Motor neuron (in vitro differentiated cells): ENCODE results near the gene TMEM231. TPM values are rescaled to one million over a fixed set of nuclear protein-coding genes. Genes with fewer than 3 reads are reported as not detected.
A peak's percentile ranks its signal among the peaks of the same experiment; 100 is the strongest.

ENCODE experiments used
- ATAC-seq, 8 experiments: fragments of 200-7000 bp; cut with Tn5 transposase; replicated peaks in 6 of 8; 2 replicates each; pipeline ENCODE4 v1.8.0; 2021; ENCODE audit warnings: mild to moderate bottlenecking in 8 of 8, moderate library complexity in 8 of 8
- H3K27ac ChIP-seq, 2 donors: fragments of 250-450 bp; sonication (Bioruptor Pico); 2 replicates each; pipeline ENCODE4 v1.9.0; 2021; ENCODE audit warnings: antibody characterized with exemption in 2 of 2, mild to moderate bottlenecking in 2 of 2, moderate library complexity in 1 of 2
- H3K4me1 ChIP-seq, 2 donors: fragments of 250-450 bp; sonication (Bioruptor Pico); replicated peaks in 1 of 2; 2 replicates each; pipeline ENCODE4 v1.6.1; 2021; ENCODE audit warnings: antibody characterized with exemption in 2 of 2, mild to moderate bottlenecking in 2 of 2, moderate library complexity in 1 of 2
- H3K4me3 ChIP-seq, 5 donors: fragments of 250-450 bp; sonication (Bioruptor Pico); 2 replicates each; pipeline ENCODE4 v1.9.0; 2021; ENCODE audit warnings: antibody characterized with exemption in 5 of 5, mild to moderate bottlenecking in 5 of 5, moderate library complexity in 4 of 5
- WGBS, 10 experiments: fragments of 450-650 bp; shearing (Covaris generic); methylation state at CpG; one replicate each; pipeline ENCODE4 v1.0.0; 2022; 5-methylcytosine and 5-hydroxymethylcytosine counted together
- in situ Hi-C, 9 experiments: fragments of 400-800 bp; cut with MboI; loops; one replicate each; pipeline ENCODE4 v1.15.0; 2021; ENCODE audit warnings: low sequenced_read_pairs in 9 of 9, low pct_unique_long_range_greater_than_20kb in 2 of 9; ENCODE audit not compliant: unreplicated experiment in 9 of 9
- total RNA-seq, 8 experiments: library from RNA; unstranded; fragments of 300-600 nt; gene quantifications; 2 replicates each; pipeline versions ENCODE4 v1.2.3 to v1.2.4, GENCODE V29; 2022

TMEM231 gene
- total RNA-seq, 8 experiments from 2014 or later = 7.8 to 66.5 (median 12.7) TPM

DNA sequence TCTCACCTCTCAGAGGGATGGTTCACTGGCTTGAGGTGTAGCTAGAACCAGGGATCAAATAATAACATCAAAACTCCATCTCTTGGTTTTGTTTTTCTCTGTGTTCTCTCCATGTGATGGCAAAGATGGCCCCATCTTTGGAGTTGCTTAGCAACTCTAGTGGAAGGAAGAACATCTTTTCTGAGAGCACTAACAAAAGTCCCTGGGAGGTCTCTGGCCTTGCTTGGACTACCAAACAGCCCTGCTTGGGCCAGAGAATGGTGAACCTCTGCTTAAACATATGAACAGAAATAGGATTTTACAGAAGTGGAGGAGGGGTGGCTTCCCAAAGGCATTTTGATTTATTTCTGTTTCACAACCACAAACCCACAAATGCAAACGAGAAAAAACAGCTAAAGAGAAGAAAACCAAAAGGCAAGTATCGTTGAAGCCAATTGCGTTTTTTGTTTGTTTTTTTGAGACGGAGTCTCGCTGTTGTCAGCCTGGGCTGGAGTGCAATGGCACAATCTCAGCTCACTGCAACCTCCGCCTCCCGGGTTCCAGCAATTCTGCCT is 23.3 kb upstream of the TMEM231 start:
- WGBS, 10 experiments = 14 to 100% (median 80%) methylated on average over 1 to 7 of the region's 7 CpGs

DNA sequence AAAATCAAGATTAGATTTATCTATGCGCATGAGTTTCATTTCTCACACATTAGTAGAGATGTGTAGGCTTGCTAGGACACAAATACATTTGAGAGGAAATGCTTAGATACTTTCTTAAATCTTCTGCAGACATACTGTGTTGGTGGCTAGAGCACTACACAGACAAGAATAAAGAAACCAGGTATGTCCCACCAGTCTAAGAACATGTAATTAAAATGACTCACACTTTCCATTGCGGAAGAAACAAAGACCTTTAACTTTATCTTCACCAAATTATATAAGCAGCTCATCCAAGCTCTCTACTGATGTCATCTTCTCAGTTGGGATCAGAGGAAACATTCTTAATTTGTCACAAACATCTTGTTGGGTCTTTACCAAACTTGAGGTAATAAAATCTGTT is 22.7 kb upstream of the TMEM231 start:
- in situ Hi-C loops = no loop called here
- Histone ChIP-seq H3K4me3 (no peak overlapping the region), H3K27ac (no peak overlapping the region), H3K4me1 (peaks cover 0 to 16% of the 10 kb centered on the region in 2 donors)
- no peak for ATAC-seq
- 71 to 100% (median 98%) methylated on average over 1 to 2 of the region's 2 CpGs for WGBS, 10 experiments

More for the DNA sequence above, 23.3 kb upstream of the TMEM231 start:
- peaks cover 0 to 16% of the 10 kb centered on the region in 2 donors for H3K4me1 ChIP-seq
- H3K27ac ChIP-seq = no peak overlapping the region
- in situ Hi-C loops = no loop called here
- peak in 1 of 8 experiments; percentile 69 for ATAC-seq
- H3K4me3 ChIP-seq = no peak overlapping the region

DNA sequence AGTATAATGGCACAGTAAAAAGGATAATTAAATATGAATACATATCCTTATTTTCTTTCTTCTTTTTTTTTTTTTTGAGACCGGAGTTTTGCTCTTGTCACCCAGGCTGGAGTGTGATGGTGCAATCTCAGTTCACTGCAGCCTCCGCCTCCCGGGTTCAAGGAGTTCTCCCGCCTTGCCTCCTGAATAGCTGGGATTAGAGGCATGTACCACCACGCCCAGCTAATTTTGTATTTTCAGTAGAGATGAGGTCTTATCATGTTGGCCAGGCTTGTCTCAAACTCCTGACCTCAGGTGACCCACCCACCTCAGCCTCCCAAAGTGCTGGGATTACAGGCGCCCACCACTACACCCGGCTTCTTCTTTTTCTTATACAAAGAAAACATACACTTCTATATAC is 22.2 kb upstream of the TMEM231 start:
- Histone ChIP-seq H3K27ac (no peak overlapping the region), H3K4me1 (peaks cover 0 to 16% of the 10 kb centered on the region in 2 donors), H3K4me3 (no peak overlapping the region)
- in situ Hi-C loops = no loop called here
- WGBS, 10 experiments = 89 to 100% (median 97%) methylated on average over 3 to 6 of the region's 7 CpGs; no CpG with 5 or more reads in 4 of the 10 experiments
- no peak for ATAC-seq

DNA sequence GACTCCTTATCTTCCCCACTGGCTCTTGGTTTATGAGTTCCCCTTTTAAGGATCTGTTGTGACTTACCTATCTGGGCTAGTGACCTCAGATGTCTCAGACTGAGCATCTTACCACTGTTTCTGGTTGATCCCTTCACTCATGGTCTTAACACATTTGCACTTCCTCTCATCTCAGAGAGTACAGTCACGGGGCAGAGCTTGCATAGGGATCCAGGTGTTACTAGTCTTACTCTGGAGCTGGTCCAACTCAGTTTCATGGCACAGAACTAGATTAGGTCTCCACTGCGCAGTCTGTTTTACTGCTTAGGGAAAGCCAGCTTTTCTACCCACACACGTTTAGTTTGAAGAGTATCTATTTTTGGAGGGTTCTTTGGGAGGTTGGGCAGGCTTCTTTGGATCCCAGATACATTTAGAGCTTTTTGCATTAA is 20.3 kb upstream of the TMEM231 start:
- 33 to 100% (median 74%) methylated on average over 1 to 3 of the region's 3 CpGs; no CpG with 5 or more reads in 2 of the 10 experiments for WGBS, 10 experiments
- ATAC-seq = peak in 1 of 8 experiments; percentile 17
- H3K27ac ChIP-seq = peak overlapping the region in 1 of 2 donors; percentile 23
- in situ Hi-C loops = no loop called here
- H3K4me3 ChIP-seq = no peak overlapping the region
- peaks cover 0 to 16% of the 10 kb centered on the region in 2 donors for H3K4me1 ChIP-seq

DNA sequence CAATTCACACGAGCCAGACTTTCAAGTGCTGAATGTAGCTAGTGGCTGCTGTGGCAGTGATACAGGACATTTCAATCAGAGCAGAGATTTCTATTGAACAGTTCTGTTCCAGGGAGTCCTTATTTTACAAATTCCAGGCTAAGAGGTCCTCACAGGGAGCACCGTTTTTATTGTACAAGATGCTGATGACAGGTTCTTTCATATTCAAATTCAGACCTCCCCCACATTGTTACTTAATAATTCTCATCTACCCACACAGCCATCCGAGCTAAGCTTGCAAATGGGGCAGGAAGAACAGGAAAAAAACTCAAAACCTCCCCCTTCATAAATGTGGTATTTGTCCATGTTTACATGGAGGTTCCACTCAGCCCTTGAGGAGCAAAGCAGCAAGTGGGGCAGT is 19.9 kb upstream of the TMEM231 start:
- ATAC-seq = peak in 3 of 8 experiments; percentile 43 to 66 (median 47)
- 0 to 67% (median 47%) methylated on average over 1 to 3 of the region's 3 CpGs; no CpG with 5 or more reads in 1 of the 10 experiments for WGBS, 10 experiments
- H3K27ac ChIP-seq = peak overlapping the region in 1 of 2 donors; percentile 23
- no peak overlapping the region for H3K4me3 ChIP-seq
- peaks cover 0 to 16% of the 10 kb centered on the region in 2 donors for H3K4me1 ChIP-seq
- in situ Hi-C loops = no loop called here

DNA sequence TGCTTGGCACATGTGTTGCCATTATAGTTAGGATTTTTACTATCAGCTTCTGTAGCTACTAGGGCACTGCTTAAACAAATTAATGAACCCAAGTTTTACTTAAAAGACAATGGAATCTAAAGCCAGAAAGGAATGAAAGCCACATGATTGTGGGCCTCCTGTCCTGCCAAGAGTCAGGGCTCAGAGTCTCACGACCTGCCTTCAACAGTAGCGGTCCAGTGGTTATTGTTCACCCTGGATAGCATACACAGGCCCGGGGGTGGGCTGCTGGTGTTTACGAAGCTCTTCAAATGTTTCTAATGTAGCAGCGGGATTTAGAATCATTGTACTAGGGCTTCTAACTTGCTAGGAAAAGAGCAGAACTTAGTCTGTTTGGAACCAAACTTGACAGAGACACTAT is 17.9 kb upstream of the TMEM231 start:
- peaks cover 0 to 9% of the 10 kb centered on the region in 2 donors for H3K4me1 ChIP-seq
- ATAC-seq = peak in 2 of 8 experiments; percentile 27 to 64
- in situ Hi-C loops = no loop called here
- H3K27ac ChIP-seq = no peak overlapping the region
- WGBS, 10 experiments = 69 to 92% (median 80%) methylated on average over 1 to 5 of the region's 5 CpGs; no CpG with 5 or more reads in 1 of the 10 experiments
- no peak overlapping the region for H3K4me3 ChIP-seq

DNA sequence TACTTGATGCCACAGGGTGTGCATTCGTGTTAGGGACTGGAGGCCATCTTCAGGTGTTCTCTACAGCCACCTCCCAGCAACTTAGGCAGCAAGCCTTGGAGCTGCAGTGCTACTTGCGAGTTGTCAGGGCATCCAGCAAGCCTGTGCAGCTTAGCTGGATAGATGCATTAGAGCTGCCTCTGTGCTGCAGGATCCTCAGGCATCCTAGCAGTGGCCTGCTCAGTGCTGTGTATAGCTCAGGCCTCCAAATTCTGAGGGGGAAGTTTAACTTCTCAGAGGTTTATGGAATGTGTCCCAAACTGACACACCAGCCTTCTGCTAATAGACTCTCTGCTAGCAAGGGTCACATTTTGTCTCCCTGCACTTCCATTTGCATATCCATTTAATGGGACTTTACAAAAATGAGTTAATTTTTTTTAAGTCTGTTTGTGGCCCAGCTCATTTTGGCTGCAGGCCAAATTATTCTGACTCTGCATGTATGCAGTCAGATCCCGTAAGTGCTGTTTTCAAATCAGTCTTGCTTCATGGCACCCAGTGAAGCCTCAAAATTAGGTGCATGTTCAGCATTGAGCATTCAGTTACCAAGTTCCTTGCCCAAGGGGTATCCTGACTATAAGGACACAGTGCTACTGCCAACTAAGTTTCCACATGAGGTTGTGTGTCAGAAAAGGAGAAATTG is 17.0 kb upstream of the TMEM231 start:
- Histone ChIP-seq H3K4me3 (no peak overlapping the region), H3K4me1 (peaks cover 0 to 9% of the 10 kb centered on the region in 2 donors), H3K27ac (no peak overlapping the region)
- 0 to 100% (median 67%) methylated on average over 1 to 2 of the region's 3 CpGs; no CpG with 5 or more reads in 3 of the 10 experiments for WGBS, 10 experiments
- in situ Hi-C loops = no loop called here
- ATAC-seq = peak in 2 of 8 experiments; percentile 50 to 53

DNA sequence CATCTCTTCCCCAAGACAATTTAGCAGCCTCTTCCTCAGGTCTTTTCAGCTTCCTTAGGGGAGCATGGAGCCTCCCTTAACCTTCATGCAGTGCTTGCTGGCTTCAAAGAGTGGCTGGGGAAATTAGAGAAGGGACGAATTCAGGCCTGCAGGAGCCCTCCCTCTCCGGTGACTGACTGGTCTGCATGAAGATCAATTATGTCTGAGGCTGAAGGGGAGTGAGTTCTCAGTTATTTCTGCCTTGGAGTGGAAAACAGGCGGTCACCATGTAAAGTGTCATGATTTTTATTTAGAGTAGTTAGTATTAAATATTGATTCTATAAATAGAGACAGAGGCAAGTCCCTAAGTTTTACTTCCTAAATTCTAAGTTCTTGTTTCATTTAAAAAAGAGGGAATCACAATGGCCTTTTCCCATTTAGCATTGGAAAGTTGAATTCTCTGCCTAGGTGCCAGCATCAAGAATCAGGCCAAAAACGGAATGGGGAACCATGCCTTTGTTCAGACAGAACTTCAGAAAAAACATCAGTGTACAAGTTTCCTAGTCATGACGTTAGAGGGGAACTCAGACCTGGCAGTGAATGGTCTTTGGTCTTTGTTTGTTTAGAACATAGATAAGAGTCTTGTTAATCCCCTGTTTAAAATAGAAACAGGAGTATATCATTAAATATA is 14.5 kb upstream of the TMEM231 start:
- no peak for ATAC-seq
- WGBS, 10 experiments = 38 to 100% (median 85%) methylated on average over 2 to 5 of the region's 5 CpGs; no CpG with 5 or more reads in 2 of the 10 experiments
- Histone ChIP-seq H3K27ac (no peak overlapping the region), H3K4me3 (no peak overlapping the region), H3K4me1 (peaks cover 5 to 9% of the 10 kb centered on the region in 2 donors)
- in situ Hi-C loops = no loop called here

DNA sequence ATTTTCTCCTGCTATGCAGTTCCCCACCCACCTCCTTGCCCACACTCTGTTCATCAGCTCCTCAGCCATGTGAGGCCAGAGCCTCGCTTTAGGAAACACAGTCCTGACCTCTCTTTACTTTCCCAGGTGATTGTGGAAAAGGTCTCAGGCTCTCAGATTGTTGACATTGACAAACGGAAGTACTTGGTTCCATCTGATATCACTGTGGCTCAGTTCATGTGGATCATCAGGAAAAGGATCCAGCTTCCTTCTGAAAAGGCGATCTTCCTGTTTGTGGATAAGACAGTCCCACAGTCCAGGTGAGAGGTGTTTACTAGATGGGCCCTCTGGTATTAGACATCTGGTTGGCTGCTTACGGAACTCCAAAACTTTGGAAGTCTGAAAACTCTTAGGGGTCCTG is 11.9 kb upstream of the TMEM231 start:
- Histone ChIP-seq H3K4me1 (peaks cover 9 to 17% of the 10 kb centered on the region in 2 donors), H3K4me3 (no peak overlapping the region), H3K27ac (no peak overlapping the region)
- 19 to 100% (median 93%) methylated on average over 1 to 3 of the region's 4 CpGs; no CpG with 5 or more reads in 1 of the 10 experiments for WGBS, 10 experiments
- in situ Hi-C loops = no loop called here
- ATAC-seq = no peak

DNA sequence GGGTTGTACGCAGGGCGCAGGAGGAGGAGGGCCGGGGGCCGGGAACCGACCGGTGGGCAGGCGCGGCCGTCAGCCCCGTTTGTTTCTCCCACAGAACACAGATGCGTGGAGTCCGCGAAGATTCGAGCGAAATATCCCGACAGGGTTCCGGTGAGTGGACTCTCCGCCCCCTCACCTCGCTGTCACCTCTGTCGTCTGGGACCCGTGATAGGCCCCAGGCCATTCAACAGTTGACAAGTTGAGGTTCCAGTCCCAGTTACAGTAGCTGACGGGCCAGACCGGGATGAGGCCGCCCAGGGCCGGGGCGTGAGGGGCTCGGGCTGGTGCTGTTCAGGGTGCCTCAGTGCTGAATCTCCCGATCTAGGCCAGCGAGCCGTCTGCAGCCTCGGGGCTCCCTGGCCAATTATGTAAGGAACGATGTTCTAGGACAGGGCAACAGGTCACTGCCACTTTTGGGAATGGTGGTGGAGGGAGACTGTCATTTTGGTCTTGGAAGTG is 10.8 kb upstream of the TMEM231 start:
- in situ Hi-C loops = no loop called here
- Histone ChIP-seq H3K27ac (peak overlapping the region; percentile 70 to 83), H3K4me3 (peak overlapping the region; percentile 87 to 97 (median 91)), H3K4me1 (peaks cover 9 to 17% of the 10 kb centered on the region in 2 donors)
- 0% methylated on average over 1 to 3 of the region's 32 CpGs; no CpG with 5 or more reads in 8 of the 10 experiments for WGBS, 10 experiments
- ATAC-seq = peak in 3 of 8 experiments; percentile 1 to 32 (median 6)

DNA sequence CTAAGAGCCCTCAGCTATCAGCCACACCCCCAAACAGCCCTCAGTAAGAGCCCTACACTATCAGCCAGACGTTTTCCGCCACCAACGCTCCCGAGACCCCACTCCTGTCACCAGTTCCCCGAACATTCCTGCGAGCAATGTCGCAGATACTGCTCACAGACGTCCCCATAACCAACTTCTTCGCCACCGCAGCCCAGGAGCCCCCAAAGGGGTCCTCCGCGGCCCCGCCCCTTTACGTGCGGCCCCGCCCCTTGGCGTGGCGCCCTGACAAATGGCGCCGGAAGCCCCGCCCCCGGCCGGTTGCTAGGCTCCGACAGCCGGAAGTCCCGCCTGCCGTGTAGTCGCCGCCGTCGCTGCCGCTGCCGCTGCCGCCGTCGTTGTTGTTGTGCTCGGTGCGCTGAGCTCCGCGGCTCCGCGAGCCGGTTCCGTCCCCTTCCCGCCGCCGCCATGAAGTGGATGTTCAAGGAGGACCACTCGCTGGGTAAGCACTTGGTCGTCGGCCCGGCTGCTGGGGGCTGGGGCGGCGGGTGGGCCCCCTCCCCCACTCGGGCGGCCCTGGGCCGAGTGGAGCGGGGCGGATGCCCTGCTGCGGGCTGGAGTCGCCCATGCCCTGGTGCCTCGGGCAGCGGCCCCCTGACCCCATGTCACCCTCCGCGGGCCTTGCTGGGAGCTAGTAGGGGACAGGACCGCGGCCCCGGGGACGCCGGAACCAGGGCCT is 10.1 kb upstream of the TMEM231 start, which contains the start of gene GABARAPL2:
TSS of gene GABARAPL2 (plus strand) at position 340 of the 718 bp plus-strand sequence. CDS start at position 448, 108 bp downstream.
- H3K4me3 ChIP-seq = peak within 1 kb of the TSS; percentile 87 to 97 (median 91)
- in situ Hi-C loops = no loop called here
- H3K27ac ChIP-seq = peak within 1 kb of the TSS; percentile 70 to 83
- peak; percentile 63 to 86 (median 71) for ATAC-seq
- 6% methylated on average over 6 of the region's 69 CpGs; no CpG with 5 or more reads in 9 of the 10 experiments for WGBS, 10 experiments
- peaks cover 9 to 17% of the 10 kb centered on the region in 2 donors for H3K4me1 ChIP-seq

DNA sequence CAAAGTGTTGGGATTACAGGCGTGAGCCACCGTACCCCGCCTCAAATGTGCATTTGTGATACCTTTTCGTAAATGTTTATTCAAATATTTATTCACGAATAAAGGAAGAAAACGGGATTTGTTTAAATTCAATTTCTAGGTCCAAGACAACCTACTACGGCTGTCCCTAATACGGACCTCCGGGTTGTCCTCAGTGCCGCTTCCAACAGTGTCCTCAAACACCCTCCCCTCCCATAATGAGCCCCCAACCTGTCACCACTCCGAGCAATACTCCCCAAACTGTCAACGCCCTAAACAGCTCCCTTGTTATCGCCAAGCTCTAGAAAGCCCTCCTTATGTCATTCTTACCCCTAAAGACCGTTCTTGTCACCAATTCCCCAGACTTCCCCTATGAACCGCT is 9.6 kb upstream of the TMEM231 start:
- peaks cover 9 to 17% of the 10 kb centered on the region in 2 donors for H3K4me1 ChIP-seq
- WGBS, 10 experiments = 5 to 30% (median 15%) methylated on average over 2 to 11 of the region's 15 CpGs; no CpG with 5 or more reads in 2 of the 10 experiments
- in situ Hi-C loops = no loop called here
- peak in 6 of 8 experiments; percentile 4 to 16 (median 10) for ATAC-seq
- H3K4me3 ChIP-seq = peak overlapping the region; percentile 87 to 97 (median 91)
- H3K27ac ChIP-seq = peak overlapping the region; percentile 70 to 83
